GM23338 (cell line): ENCODE data around the gene TBL1XR1. TPM values are rescaled to one million over a fixed set of nuclear protein-coding genes. Genes with fewer than 3 reads are reported as not detected.
A peak's percentile ranks its signal among the peaks of the same experiment; 100 is the strongest.
"Not testable (repeated sequence)": the region's sequence is repeated elsewhere in the genome, so short reads cannot be mapped to it uniquely, and the experiment has no call there.

ENCODE experiments used
- ATAC-seq: fragments of 200-7000 bp; cut with Tn5 transposase; 3 replicates; pipeline ENCODE4 v1.9.1; 2020
- DNase-seq: peaks from one replicate; pipeline ENCODE4 v3.0.0-alpha.2; 2015; ENCODE audit warnings: low spot score
- H2AFZ ChIP-seq: fragments of 200-600 bp; sonication (generic); 2 replicates; pipeline ENCODE4 v1.8.0; 2016; ENCODE audit warnings: antibody characterized with exemption, mild to moderate bottlenecking, moderate library complexity
- H3F3A ChIP-seq: fragments of 200-600 bp; sonication (generic); replicated peaks from 2 replicates; pipeline ENCODE4 v1.8.0; 2017; ENCODE audit warnings: antibody characterized with exemption, mixed run types, low read depth
- H3K27ac ChIP-seq: fragments of 200-600 bp; sonication (generic); 2 replicates; pipeline ENCODE4 v1.6.1; 2016; ENCODE audit warnings: low read depth
- H3K27me3 ChIP-seq: fragments of 200-600 bp; sonication (generic); 2 replicates; pipeline ENCODE4 v1.8.0; 2016; ENCODE audit warnings: mild to moderate bottlenecking, mixed run types, moderate library complexity; ENCODE audit not compliant: insufficient read depth
- H3K36me3 ChIP-seq: fragments of 200-600 bp; sonication (generic); 2 replicates; pipeline ENCODE4 v1.8.0; 2016; ENCODE audit warnings: mild to moderate bottlenecking; ENCODE audit not compliant: insufficient read depth
- H3K4me1 ChIP-seq: fragments of 200-600 bp; sonication (generic); 2 replicates; pipeline ENCODE4 v1.8.0; 2016; ENCODE audit warnings: mild to moderate bottlenecking, moderate library complexity; ENCODE audit not compliant: insufficient read depth
- H3K4me2 ChIP-seq: fragments of 200-600 bp; sonication (generic); 2 replicates; pipeline ENCODE4 v1.7.1; 2017; ENCODE audit warnings: mixed run types
- H3K4me3 ChIP-seq: fragments of 200-600 bp; sonication (generic); 2 replicates; pipeline ENCODE4 v1.6.1; 2016; ENCODE audit warnings: mixed run types
- H3K79me2 ChIP-seq: fragments of 200-600 bp; sonication (generic); replicated peaks from 2 replicates; pipeline ENCODE4 v1.8.0; 2017; ENCODE audit warnings: mild to moderate bottlenecking; ENCODE audit not compliant: insufficient read depth
- H3K9me2 ChIP-seq: fragments of 200-600 bp; sonication (generic); 2 replicates; pipeline ENCODE4 v1.8.0; 2017; ENCODE audit not compliant: insufficient read depth
- H4K20me1 ChIP-seq: fragments of 200-600 bp; sonication (generic); replicated peaks from 2 replicates; pipeline ENCODE4 v1.8.0; 2017; ENCODE audit warnings: mild to moderate bottlenecking; ENCODE audit not compliant: insufficient read depth
- H3K27ac Mint-ChIP-seq: 2 replicates; pipeline ENCODE4 v1.8.0; 2020; ENCODE audit warnings: inconsistent platforms, mild to moderate bottlenecking, moderate library complexity, mixed read lengths
- H3K27me3 Mint-ChIP-seq: 3 replicates; pipeline ENCODE4 v1.8.0; 2022; ENCODE audit warnings: low read depth, mild to moderate bottlenecking, moderate library complexity, mixed read lengths, inconsistent platforms; ENCODE audit not compliant: insufficient read depth, poor library complexity
- H3K36me3 Mint-ChIP-seq: 3 replicates; pipeline ENCODE4 v1.8.0; 2021; ENCODE audit warnings: low read depth, mild to moderate bottlenecking, inconsistent platforms, moderate library complexity, mixed read lengths
- H3K4me1 Mint-ChIP-seq: 3 replicates; pipeline ENCODE4 v1.8.0; 2020; ENCODE audit warnings: mild to moderate bottlenecking, inconsistent platforms, mixed read lengths
- H3K4me3 Mint-ChIP-seq: 3 replicates; pipeline ENCODE4 v1.8.0; 2021; ENCODE audit warnings: moderate library complexity, mild to moderate bottlenecking, inconsistent platforms, mixed read lengths
- H3K9me3 Mint-ChIP-seq: 3 replicates; pipeline ENCODE4 v1.8.0; 2020; ENCODE audit warnings: moderate library complexity, mild to moderate bottlenecking, inconsistent platforms, mixed read lengths
- CREB1 ChIP-seq: fragments of 250-450 bp; sonication (Bioruptor Pico); IDR thresholded peaks from 2 replicates; pipeline ENCODE4 v1.5.0; 2020; ENCODE audit warnings: low read depth, mild to moderate bottlenecking, moderate library complexity
- CTCF ChIP-seq, 2 experiments: fragments of 200-600 bp in 1 of 2; sonication (generic) in 1 of 2; conservative IDR thresholded peaks; 2 replicates each; pipeline versions ENCODE4 v1.5.1 to v1.6.1; 2016 to 2017; ENCODE audit warnings: antibody characterized with exemption in 2 of 2, low read depth in 2 of 2, mild to moderate bottlenecking in 2 of 2, moderate library complexity in 1 of 2
- EZH2 ChIP-seq: fragments of 200-600 bp; sonication (generic); IDR thresholded peaks from one replicate; pipeline ENCODE4 v1.8.0; 2017; ENCODE audit warnings: antibody characterized with exemption, mild to moderate bottlenecking, low read depth; ENCODE audit not compliant: unreplicated experiment
- EZH2phosphoT487 ChIP-seq: fragments of 200-600 bp; sonication (generic); IDR thresholded peaks from one replicate; pipeline ENCODE4 v1.8.1; 2018; ENCODE audit warnings: antibody characterized with exemption; ENCODE audit not compliant: unreplicated experiment
- JUNB ChIP-seq: IDR thresholded peaks from one replicate; pipeline ENCODE4 v1.6.1; 2016; ENCODE audit warnings: antibody characterized with exemption; ENCODE audit not compliant: unreplicated experiment
- NANOG ChIP-seq: IDR thresholded peaks from 2 replicates; pipeline ENCODE4 v1.6.1; 2016; ENCODE audit warnings: antibody characterized with exemption, borderline replicate concordance
- POLR2AphosphoS5 ChIP-seq: IDR thresholded peaks from 2 replicates; pipeline ENCODE4 v1.6.1; 2016; ENCODE audit warnings: antibody characterized with exemption, low read depth
- REST ChIP-seq: IDR thresholded peaks from one replicate; pipeline ENCODE4 v1.6.1; 2018; ENCODE audit warnings: antibody characterized with exemption; ENCODE audit not compliant: unreplicated experiment
- STAT1 ChIP-seq: IDR thresholded peaks from one replicate; pipeline ENCODE4 v1.6.1; 2016; ENCODE audit warnings: antibody characterized with exemption; ENCODE audit not compliant: unreplicated experiment
- ZNF114 ChIP-seq: fragments of 250-450 bp; sonication (Bioruptor Pico); IDR thresholded peaks from 2 replicates; pipeline ENCODE4 v1.5.0; 2020; ENCODE audit warnings: mild to moderate bottlenecking, moderate library complexity
- ZNF331 ChIP-seq: fragments of 250-450 bp; sonication (Bioruptor Pico); IDR thresholded peaks from 2 replicates; pipeline ENCODE4 v1.5.0; 2020; ENCODE audit warnings: low read depth, mild to moderate bottlenecking, moderate library complexity
- polyA plus RNA-seq: library from polyadenylated mRNA; unstranded; fragments of >200 nt; fragmentation: Nextera tagmentation; extraction: Ambion mirVana; gene quantifications from 2 replicates; pipeline ENCODE4 v1.2.1, GENCODE V29; 2016
- total RNA-seq: library from RNA; depleted of rRNA; stranded (reverse); fragments of >200 nt; shearing (Covaris generic); gene quantifications from 2 replicates; pipeline ENCODE4 v1.2.3, GENCODE V29; 2014

TBL1XR1 gene
- total and polyA plus RNA-seq, 2 experiments from 2014 or later = 49.6 to 122 TPM

GRCh38 chr3:177161603-177162002 is 35.7 kb downstream of the TBL1XR1 start:
- not testable (repeated sequence) for DNase-seq, H3K4me3 Mint-ChIP-seq, H2AFZ ChIP-seq, H3K4me3 ChIP-seq, H3K27ac Mint-ChIP-seq, H3K27me3 ChIP-seq, H3K27ac ChIP-seq, H3K9me3 Mint-ChIP-seq, H3F3A ChIP-seq, ATAC-seq, H3K27me3 Mint-ChIP-seq, H3K4me2 ChIP-seq, H3K9me2 ChIP-seq, H3K36me3 ChIP-seq
- Histone ChIP-seq H4K20me1 (peaks cover 70% of the 10 kb centered on the region), H3K79me2 (peaks cover 100% of the 10 kb centered on the region), H3K4me1 (peaks cover 19% of the 10 kb centered on the region)
- H3K4me1 Mint-ChIP-seq = peaks cover 42% of the 10 kb centered on the region
- H3K36me3 Mint-ChIP-seq = peaks cover 23% of the 10 kb centered on the region

GRCh38 chr3:177158461-177158860 is 38.8 kb downstream of the TBL1XR1 start:
- peak overlapping the region; percentile 36; the same call in 1 of the 2 replicates for H3K27ac Mint-ChIP-seq
- Histone ChIP-seq H3K4me2 (peak overlapping the region; percentile 4; the same call in 1 of the 2 replicates), H3K79me2 (peaks cover 100% of the 10 kb centered on the region), H2AFZ (no peak overlapping the region), H3K9me2 (no peaks in the 10 kb centered on the region), H3K27me3 (no peaks in the 10 kb centered on the region), H3K27ac (no peak overlapping the region), H3K4me3 (no peak overlapping the region), H4K20me1 (peaks cover 60% of the 10 kb centered on the region), H3K36me3 (no peaks in the 10 kb centered on the region), H3K4me1 (peaks cover 45% of the 10 kb centered on the region), H3F3A (no peaks in the 10 kb centered on the region)
- peaks cover 40% of the 10 kb centered on the region for H3K4me1 Mint-ChIP-seq
- TF ChIP-seq EZH2 (no peak), REST (no peak), JUNB (no peak), CTCF (conservative IDR thresholded peaks at IDR 0.05; ENCODE audit: low read depth in 2 of 2) (no peak), NANOG (no peak), EZH2phosphoT487 (no peak), POLR2AphosphoS5 (no peak), CREB1 (no peak), STAT1 (no peak), ZNF331 (no peak), ZNF114 (CRISPR knock-in tag) (no peak)
- H3K4me3 Mint-ChIP-seq = no peak overlapping the region
- DNase-seq = no peak
- no peaks in the 10 kb centered on the region for H3K9me3 Mint-ChIP-seq
- peaks cover 1% of the 10 kb centered on the region for H3K27me3 Mint-ChIP-seq
- ATAC-seq = no peak
- H3K36me3 Mint-ChIP-seq = peaks cover 9% of the 10 kb centered on the region
